HG03521 (cell line): ENCODE results near the gene RASGRP1.
"Not testable (repeated sequence)": the region's sequence is repeated elsewhere in the genome, so short reads cannot be mapped to it uniquely, and the experiment has no call there.

Experiments
- ATAC-seq: cut with Tn5 transposase; IDR thresholded peaks from one replicate; pipeline ENCODE4 v1.9.1; 2021; ENCODE audit warnings: mild to moderate bottlenecking, moderate library complexity; ENCODE audit not compliant: unreplicated experiment

Gene RASGRP1

GRCh38 chr15:38564557-38565286, at the start of gene RASGRP1:
TSS of gene RASGRP1 (minus strand) at chr15:38564814. CDS start at chr15:38564628, 186 bp downstream.
- ATAC-seq: peak; percentile 70

GRCh38 chr15:38613085-38613484, 48.5 kb upstream of the RASGRP1 start:
- no peak for ATAC-seq

DNA sequence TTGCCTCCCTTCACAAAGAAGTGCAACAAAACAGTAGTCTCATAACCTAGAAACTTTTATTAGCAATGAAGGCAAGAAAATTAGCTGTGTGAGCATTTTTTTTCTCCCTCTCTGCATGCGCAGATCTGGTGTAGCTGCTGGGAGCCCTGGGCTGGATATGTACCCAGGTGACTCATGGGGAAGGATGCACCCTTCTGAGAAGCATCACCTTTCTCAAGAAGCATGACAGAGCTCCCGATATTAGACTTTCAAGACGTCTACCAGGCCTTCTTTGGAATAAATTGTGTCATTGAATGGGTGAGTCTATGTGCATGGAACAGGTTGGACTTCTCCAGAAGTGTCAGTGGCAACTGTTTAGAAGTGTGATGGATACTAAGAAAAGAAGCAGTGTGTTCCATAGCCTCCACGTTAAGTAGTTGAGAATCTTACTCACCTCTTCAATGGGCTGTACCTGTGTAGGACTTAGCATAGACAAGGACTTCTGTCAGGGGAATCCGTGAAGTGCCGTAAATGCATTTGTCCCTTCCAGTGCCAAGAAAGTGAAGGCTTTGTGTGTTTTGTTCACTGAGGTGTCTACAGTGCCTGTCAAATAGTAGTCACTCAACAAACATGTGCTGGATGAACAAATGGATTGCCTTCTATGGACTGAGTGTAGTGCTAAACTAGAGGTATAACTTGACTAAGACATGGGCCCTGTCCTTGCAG, 47.7 kb upstream of the RASGRP1 start:
- ATAC-seq: no peak

DNA sequence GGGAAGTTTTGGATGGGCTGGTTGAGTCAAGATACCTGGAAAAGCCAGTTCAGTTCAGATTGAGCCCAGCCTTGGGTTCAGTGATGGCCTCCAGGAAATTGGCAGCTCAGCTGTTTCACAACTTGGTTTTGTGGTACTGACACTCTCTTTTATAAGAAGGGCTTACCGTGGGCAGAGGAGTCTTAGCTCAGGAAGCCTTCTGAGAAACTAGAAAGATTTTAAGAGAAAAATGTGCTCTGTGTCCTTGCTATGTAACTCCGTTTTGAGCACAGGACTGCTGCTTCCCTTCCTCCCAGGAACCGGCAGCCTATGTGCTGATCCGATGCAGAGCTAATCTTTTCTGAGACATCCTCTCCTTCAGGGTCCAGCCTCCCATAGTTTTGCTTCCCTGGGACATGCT, 46.6 kb upstream of the RASGRP1 start:
- ATAC-seq: no peak

DNA sequence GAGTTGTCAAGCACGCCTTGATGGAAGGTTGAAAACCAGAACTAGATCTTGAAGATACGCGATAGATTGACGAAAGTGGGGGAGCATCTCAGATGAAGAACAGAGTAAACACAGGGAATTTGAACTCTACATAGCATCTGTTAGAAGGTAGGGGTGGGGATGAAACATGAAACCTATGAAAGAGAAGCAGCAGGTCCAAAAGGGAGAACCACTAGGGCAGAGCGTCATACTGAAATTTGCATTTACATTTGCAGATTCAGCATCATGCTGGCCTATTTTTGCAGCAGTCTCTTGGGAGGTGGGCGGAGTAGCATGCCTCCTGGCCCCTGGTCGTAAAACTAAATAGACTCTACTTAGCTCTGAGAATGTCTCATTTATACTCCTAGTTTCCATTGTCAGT, 46.1 kb upstream of the RASGRP1 start:
- ATAC-seq: no peak

DNA sequence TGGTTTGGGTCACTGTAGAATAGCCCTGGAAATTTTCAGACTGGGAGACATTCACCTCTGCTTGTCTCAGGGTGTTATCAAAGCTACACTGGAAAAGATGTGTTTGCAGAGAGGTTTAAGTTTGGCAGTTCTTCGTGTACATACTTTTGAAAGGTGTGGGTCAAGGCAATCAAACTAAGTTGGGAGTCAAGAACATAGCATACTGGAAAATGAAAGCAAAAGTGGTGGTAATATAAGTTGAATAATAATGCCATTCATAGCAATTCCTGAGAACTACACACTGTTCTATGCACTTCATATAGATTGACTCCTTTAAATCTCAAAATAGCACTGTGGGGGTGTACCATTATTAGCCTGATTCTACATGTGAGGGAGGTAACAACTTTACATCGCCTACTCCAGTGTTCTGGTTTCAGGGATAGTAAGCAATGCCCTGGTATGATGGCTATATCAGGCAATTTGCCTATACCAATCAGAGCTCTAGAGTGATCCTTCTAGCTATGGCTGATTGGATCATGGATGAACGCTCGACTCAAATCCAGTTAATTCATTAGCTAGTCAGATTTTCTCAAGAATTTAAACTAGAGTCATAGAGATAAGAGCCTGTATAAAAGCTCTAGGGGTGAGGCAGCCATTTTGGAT, 44.6 kb upstream of the RASGRP1 start:
- no peak for ATAC-seq

GRCh38 chr15:38608682-38609081, 44.1 kb upstream of the RASGRP1 start:
- ATAC-seq: no peak

- no peak for ATAC-seq
Observed at GRCh38 chr15:38605744-38606143, 41.1 kb upstream of the RASGRP1 start.

- ATAC-seq: no peak
Observed at GRCh38 chr15:38603672-38604071, 39.1 kb upstream of the RASGRP1 start.

GRCh38 chr15:38602910-38603670, 38.5 kb upstream of the RASGRP1 start:
- no peak for ATAC-seq

- ATAC-seq: no peak
Observed at GRCh38 chr15:38600236-38600635, 35.6 kb upstream of the RASGRP1 start.

- no peak for ATAC-seq
Observed at GRCh38 chr15:38598749-38599148, 34.1 kb upstream of the RASGRP1 start.

DNA sequence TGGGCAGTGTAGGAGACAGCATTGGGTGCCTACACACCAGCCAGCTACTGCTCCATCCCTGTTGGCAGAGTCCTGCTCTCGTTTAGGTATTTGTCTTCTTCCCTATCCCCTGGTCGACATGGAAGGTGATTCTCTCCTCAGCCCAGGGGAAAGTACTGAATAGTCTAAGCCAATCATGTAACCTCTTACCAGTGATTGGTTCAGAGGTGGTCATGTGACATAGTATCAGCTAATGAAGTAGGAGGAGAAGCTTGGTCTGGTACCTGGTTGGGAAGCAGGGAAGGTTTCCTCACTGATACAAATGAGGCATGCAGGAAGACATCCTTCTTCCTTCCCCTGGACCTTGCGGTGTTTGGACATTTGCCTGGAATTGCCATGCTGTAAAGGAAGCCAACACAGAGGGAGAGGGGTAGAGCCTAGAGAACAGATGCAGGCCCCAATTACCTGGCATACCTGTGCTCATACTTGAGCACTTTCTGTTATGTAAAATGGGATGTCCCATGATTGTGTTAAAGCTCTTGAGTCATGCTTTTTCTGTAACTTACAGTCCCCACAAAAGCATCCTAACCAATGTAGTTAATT, 32.7 kb upstream of the RASGRP1 start:
- ATAC-seq: no peak

DNA sequence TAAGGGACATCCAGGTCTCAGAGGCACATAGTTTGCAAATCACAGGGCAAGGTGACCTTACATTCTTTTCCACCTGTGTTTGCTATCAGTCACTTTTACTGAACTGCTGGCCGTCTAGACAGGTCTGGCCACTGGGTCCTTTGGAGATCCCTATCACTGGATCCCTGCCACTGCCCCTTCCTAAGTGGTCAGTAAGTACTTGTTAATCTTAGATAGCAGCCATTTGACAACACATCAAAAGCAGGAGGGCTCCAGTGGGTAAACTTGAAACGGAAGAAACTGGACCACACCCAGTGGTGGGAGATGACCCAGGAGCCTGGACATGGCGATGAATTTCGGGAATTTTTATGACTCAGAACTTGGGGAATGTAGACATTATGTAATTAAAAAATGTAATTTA, 28.9 kb upstream of the RASGRP1 start:
- no peak for ATAC-seq

GRCh38 chr15:38589502-38589901, 24.9 kb upstream of the RASGRP1 start:
- no peak for ATAC-seq

- ATAC-seq: no peak
Observed at GRCh38 chr15:38588672-38589071, 24.1 kb upstream of the RASGRP1 start.

- ATAC-seq: no peak
Observed at GRCh38 chr15:38587214-38587613, 22.6 kb upstream of the RASGRP1 start.

DNA sequence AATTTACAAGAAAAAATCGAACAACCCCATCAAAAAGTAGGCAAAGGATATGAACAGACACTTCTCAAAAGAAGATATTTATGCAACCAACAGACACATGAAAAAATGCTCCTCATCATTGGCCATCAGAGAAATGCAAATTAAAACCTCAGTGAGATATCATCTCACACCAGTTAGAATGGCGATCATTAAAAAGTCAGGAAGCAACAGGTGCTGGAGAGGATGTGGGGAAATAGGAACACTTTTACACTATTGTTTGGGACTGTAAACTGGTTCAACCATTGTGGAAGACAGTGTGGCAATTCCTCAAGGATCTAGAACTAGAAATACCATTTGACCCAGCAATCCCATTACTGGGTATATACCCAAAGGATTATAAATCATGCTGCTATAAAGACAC, 21.4 kb upstream of the RASGRP1 start:
- ATAC-seq: not testable (repeated sequence)

GRCh38 chr15:38578626-38579025, 14.0 kb upstream of the RASGRP1 start:
- no peak for ATAC-seq

DNA sequence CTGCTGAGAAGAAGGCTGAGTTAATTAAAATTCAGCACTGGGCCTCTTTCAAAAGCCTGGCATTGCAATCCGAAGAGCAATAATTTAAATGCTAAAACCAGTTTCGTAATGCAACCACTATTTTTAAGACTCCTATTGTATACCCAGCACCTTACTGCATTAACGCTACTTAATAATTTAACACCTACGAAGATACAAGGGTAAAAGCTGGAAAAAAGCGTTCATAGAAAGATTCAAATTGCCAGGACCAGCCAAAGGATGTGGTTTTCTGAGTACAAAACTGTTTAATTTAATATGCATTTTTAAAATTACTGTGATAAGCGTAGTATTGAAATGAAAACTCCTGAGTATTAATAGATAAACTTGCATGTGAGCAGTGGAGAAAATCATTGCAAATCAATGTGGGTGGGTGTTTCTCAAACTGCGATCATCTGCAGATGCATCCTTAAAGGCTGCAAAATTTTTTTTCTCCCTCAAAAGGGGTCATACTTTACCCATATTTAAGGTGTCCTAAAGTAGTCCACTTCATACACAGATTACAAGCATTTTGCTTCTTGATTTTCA, 12.9 kb upstream of the RASGRP1 start:
- ATAC-seq: no peak

GRCh38 chr15:38576837-38577236, 12.2 kb upstream of the RASGRP1 start:
- no peak for ATAC-seq
